Dermis microvascular lymphatic vessel endothelial cell (primary cell): ENCODE measurements around the gene PPM1H. TPM values are rescaled to one million over a fixed set of nuclear protein-coding genes. Genes with fewer than 3 reads are reported as not detected.
"Not testable (repeated sequence)": the region's sequence is repeated elsewhere in the genome, so short reads cannot be mapped to it uniquely, and the experiment has no call there.

Experiments used
- DNase-seq, 2 donors: peaks; one replicate each; pipeline versions ENCODE4 v3.0.0 to v3.0.0-alpha.2; 2010; ENCODE audit warnings: low read depth in 2 of 2
- total RNA-seq: library from RNA; depleted of rRNA; stranded (reverse); fragments of >200 nt; gene quantifications from 2 replicates; pipeline ENCODE4 v1.2.1, GENCODE V29; 2014

PPM1H gene
- total RNA-seq, 1 donor from 2014 or later = 1.0 TPM

DNA sequence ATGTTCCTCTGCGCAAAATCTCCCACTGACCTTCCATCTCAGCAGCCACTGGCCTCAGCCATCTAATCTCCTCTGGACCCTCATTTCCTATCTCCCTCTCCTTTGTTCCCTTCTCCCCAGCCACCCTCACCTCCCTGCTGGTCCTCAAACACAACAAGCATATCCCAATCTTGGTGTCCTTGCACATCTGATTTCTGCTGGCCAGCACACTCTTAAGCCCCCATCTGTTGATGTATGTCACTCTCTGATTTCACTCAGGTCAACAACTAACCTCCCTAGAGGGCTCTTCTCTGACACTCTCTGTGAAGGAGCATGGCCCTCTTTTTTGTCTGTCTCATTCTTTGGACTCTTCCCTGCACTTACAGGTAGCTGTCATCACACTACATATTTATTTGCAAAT lies 25.6 kb downstream of the PPM1H start:
- DNase-seq = no peak

DNA sequence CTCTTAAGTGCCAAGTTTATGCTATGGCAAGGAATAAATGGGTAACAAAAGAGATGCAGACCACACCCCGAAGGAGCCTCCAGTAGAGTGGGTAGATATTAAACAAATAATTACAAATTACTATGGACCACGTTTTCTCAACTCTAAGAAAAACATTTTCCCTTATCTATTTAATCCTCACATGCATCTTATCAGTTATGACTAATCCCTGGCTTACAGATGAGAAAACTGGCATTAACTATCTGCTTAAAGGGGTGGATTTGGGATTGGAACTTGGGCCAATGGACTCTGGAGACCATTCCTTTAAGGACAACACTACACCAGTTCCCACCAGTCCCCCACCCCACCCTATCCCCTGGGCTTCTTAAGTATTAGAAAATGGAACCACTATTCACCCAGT lies 26.3 kb downstream of the PPM1H start:
- no peak for DNase-seq

DNA sequence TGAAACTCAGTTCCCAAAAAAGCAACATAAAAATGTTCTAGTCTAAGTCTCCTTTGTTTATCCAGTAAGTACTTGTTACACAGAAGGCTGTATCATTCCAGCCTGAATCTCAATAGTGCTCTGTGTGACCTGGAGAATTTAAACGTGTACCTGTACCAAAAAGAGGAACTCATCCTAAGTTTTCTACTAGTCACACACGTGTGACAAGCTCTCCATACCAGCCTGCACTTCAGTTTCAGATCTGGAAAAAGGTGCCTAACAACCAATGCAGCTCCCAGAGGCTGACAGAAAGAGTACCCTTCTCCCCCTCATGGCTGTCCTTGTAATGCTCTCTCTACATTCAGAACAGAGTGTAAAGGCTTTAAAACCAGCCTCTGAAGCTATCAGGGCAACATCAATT lies 27.4 kb downstream of the PPM1H start:
- no peak for DNase-seq

DNA sequence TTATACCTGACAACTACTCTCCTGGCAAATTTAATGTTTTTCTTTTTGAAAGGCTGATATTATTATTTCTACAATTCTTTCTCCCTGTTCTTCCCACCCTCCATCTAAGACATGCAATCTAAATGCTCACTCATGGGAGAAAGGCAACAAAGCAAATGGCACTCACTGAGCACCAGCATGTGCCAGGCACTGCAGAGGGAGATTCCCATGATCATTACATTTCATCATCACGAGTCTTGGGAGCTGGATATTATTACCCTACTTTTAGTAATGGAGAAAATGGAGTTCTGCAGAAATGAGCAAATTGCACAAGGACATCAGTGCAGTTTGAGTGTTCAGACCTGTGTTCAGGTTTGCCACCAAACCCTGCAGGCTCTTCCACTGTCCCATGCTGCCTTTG lies 27.9 kb downstream of the PPM1H start:
- no peak for DNase-seq

DNA sequence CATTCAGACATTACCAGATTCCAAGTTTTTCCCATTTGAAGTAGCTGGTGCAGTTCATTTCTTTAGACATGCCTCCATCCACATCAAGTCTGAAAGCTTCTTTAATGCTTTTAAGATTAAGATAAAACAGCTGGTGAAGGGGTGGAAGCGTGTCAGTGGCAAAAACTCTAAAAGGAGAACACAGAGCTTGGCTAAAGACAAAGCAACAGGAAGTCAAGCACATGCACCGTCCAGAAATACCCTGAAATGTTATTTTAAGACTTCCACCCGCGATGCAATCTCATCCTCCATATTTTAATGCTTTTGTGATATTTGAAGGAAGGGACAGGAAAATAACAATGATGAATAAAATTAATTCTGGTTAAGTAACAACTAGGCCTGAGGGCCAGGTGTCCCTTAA lies 31.8 kb downstream of the PPM1H start:
- peak in 1 of 2 donors; percentile 85 for DNase-seq

DNA sequence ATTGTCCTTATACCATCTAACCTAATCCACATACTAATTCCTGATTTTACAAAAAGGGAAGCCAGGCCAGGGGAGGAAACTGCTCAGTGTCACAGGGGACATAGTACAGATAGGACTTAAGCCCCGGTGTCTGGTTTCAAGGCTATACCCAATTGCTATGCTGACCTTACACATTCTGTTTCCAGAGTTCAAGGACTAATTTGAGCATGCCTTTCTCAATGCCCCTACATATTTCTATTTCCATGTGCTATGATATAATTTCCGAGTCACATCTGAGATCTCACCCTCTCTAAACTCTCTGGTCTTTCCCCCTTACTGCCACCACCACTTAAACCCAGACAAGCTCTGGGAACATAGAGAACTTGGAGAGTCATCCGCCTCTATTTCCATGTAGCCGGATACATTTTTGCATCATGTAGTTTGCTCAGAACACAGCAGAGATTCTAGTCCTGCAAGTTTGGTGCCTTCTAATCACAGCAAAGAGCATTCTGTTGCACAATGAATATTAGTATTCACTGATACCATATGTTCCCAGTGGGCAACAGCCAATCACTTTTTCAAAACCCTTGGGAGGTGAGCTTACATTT lies 34.2 kb downstream of the PPM1H start:
- DNase-seq = no peak

DNA sequence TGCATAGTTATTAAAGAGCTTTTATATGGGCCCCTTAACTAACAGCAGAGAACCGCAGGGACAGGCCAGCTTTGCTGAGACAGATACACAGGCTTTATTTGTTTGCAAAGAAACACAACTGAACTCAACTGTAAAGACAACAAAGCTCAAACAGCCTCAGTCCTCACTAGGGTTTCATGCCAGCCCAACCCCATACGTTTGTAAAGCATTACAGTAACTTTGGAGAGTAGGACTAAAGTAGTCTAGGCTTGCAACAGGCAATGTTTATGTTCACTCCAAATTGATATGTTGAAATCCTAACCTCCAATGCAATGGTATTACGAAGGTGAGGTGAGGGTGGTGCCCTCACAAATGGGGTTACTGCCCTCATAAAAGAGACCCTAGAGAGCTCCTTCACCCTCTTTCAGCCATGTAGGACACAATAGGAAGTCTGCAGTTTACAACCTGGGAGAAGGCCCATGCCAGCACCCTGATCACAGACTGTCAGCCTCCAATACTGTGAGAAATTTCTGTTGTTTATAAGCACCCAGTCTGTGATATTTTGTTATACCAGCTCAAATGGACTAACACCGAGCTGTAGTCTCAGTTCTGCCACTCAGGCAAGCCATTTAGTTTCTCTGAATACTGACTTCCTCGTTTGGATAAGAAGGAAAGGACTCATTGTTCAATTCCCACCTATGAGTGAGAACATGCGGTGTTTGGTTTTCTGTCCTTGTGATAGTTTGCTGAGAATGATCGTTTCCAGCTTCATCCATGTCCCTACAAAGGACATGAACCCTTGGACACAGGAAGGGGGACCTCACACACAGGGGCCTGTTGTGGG lies 35.2 kb downstream of the PPM1H start:
- DNase-seq = no peak

DNA sequence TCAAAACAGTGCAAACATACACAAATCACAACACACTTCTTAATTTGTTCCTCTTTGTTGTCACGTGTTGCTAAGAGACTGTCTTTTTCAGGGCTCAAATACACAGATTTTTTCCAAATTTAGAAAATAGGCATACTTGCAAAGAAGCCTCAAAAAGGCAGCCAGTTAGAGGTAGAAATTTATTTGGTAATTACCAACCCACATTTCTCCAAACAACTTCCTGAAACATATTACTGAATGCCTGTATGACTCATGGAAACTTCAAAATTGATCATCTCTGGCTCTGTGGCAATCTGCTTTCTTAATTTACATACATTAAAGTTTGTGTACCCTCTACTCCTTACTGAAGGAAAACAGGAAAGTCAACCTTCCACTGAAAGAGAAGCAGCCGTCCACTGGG lies 36.4 kb downstream of the PPM1H start:
- no peak for DNase-seq

DNA sequence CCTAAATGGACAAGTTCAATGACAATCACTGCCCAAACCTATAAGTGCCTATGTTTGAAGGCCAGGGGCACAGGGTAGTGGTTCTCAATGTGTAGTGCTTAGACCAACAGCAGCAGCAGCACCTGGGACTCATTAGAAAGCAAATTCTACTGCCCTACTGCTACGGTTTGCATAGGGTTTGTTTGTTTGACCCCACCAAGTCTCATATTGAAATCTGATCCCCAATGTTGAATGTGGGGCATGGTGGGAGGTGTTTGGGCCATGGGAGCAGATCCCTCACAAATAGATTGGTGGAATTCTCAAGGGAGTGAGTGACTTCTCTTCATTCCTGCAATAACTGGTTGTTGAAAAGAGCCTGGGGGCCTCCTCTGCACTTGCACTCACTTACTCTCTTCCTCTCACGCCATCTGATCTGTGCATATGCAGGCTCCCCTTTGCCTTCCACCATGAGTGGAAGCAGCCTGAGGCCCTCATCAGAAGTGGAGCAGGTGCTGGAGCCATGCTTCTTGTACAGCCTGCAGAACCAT lies 39.5 kb downstream of the PPM1H start:
- no peak for DNase-seq

DNA sequence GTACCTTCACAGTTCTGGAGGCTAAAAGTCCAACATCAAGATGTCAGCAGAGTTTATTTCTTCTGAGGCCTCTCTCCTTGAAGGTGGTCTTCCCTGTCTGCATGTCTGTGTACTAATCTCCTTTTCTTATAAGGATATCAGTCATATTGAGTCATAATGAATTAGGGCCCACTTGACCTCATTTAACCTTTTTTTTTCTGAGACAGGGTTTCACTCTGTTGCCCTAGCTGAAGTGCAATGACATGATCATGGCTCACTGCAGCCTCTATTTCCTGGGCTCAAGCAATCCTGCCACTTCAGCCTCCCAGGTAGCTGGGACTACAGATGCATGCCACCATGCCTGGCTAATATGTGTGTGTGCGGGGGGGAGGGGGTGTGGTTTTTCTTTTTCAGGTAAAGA lies 41.7 kb downstream of the PPM1H start:
- no peak for DNase-seq

DNA sequence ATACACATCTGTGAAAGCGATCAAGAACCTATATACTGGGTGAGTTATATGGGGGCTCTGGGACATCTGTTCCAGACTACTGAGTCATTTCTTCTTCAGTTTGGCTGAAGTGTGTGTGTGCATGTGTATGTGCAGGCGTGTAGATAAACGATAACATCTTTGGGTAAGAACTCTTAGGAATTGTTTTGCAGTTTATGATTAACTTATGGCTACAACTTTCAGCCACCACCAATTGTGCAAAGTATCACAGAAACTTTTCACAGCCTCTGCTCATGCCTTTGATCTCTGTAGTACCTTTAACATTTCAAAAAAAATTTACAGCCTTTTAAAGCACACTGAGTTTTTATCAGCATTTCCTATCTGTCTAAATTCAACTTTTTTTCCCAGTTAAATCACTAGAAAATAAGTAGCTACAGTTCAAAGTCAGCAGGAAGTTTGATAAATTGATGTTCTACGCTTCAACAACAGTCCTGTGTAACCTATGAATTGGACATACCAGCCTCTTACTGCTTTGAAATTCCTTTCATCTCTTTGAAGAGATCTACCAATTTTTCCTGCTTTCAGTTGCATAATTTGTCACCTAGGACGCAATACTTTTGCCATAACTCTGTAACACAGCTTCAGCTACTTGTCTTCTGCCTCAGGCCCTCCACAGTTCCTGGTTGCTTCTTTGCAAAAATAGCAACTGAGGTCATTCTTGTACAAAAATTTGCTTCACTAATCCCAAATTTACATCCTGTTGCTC lies 43.0 kb downstream of the PPM1H start:
- DNase-seq = no peak

DNA sequence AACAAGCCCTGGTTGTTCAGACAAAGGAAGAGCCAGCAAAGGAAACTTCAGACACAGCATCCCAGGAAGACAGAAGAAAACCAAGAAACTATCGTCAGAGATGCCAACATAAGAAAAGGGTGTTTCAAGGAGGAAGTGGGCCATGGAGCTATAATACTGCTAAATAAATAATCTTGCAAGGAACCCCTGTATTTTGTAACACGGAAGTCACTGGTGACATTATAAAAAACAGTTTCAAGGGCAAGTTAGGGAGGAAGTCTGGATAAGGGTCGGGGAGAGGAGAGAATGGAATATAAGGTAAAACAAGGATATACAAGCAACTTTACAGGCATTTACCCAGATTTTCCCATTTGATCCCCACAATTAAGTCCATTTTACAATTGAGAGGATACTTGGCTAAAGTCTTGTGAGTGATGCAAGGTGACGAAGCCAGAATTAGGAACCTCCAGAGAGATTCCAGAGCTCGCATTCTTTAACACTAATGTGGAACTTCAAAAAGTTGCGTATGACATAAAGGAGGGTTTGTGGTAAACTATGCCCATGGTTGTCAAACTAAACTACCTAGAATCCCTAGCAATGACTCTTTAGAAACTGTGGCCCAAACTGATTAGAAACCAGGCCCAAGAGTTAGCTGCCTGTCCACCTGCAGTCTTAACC lies 46.4 kb downstream of the PPM1H start:
- DNase-seq = no peak

DNA sequence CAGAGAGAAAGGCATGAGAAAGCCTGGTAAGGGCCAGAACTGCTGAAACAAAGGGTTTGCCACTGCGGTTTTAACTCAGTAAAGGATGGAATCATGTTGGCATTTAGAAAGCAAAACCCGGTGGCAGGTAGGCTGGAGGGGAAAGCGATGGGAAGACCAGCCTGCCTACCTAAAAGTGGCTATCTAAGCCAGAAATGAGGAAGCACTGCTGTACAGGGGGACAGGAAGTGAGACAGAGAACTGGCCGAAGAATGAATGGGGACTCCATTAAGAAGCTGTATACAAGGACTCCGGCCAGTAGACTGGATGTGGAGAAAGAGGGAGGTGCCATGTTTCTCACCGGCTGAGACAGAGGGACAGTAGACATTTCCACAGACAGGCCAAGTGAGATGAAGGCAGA lies 48.2 kb downstream of the PPM1H start:
- no peak for DNase-seq

DNA sequence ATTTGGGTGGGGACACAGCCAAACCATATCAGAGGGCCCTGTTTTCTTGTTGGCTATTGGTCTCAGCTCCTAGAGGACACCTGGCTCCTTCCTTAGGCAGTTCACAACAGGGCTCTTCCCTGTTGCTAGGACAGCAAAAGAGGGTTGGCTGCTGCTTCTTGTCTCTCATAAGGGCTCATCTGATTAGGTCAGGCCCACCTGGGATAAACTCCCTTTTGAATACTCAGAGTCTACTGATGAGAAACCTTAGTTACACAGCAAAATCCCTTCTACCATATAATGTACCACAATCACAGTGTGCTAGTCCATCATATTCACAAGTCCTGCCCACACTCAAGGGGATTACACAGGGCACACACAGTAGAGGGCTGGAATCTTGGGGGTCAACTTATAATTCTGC lies 49.7 kb downstream of the PPM1H start:
- no peak for DNase-seq

DNA sequence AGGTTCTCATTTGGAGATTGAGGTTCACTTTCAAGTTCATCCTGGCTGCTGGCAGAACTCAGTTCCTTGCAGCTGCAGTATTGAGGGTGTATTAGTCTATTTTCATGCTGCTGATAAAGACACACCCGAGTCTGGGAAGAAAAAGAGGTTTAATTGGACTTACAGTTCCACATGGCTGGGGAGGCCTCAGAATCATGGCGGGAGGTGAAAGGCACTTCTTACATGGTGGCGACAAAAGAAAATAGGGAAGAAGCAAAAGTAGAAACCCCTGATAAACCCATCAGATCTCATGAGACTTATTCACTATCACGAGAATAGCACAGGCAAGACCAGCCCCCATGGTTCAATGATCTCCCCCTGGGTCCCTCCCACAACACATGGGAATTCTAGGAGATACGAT lies 50.1 kb downstream of the PPM1H start:
- not testable (repeated sequence) for DNase-seq

DNA sequence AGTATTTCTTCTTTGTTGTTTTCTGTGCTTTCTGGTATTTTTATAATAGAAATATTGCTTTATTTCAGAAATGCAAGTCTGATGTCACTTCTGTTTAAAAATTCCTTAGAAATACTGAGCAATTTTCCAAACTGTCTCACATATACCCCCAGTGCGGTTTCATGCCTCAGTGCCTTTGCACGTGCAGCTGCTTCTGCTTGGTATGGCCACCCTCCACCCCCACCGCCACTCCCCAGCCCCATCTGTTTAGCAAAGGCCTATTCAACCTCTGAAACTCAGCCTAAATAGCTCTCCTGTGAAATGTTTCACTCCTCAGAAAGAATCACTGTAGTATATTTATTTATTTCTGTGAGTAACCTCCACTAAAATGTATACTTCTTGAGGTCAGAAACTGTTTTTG lies 52.3 kb downstream of the PPM1H start:
- DNase-seq = no peak

DNA sequence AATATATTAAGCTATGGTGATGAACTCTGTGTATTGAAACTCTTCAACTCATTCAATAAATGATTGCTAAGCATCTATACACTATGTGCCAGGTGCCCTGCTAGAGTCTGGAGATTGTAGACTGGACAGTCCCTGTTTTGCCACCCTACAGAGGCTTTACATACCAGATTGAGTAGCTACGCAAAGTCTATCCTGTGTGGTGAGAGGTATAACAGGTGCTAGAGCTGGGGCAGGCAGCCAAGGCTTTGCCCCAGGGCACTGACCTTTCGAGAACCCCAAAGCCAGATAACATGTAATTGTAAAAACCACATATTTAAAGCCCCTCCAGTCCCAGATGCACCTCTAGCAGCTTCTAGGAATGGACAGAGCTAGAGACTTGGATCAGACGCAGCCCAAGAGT lies 52.8 kb downstream of the PPM1H start:
- no peak for DNase-seq

DNA sequence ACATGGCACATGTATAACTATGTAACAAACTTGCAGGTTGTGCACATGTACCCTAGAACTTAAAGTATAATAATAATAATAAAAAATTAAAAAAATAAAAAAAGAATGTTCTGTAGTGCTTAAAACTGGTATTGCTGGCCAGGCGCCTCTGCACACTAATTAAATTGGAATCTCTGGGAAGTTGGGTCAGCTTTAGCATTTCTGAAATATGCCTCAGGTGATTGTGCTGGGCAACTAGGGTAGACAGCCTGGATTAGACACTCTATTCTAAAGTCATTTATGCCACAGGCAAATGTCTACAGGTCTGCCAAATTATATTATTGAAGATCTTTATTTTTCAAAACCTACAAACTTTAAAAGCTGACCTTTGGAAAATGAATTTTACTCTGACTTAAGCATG lies 55.3 kb downstream of the PPM1H start:
- no peak for DNase-seq

DNA sequence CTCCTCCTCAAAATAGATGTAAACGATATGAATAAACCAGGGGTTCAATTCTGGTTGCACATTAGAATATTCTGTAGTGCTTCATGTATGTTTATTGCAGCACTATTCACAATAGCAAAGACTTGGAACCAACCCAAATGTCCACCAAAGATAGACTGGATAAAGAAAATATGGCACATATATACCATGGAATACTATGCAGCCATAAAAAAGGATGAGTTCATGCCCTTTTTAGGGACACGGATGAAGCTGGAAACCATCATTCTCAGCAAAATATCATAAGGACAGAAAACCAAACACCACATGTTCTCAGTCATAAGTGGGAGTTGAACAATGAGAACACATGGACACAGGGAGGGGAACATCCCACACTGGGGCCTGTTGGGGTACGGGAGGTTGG lies 55.7 kb downstream of the PPM1H start:
- not testable (repeated sequence) for DNase-seq

DNA sequence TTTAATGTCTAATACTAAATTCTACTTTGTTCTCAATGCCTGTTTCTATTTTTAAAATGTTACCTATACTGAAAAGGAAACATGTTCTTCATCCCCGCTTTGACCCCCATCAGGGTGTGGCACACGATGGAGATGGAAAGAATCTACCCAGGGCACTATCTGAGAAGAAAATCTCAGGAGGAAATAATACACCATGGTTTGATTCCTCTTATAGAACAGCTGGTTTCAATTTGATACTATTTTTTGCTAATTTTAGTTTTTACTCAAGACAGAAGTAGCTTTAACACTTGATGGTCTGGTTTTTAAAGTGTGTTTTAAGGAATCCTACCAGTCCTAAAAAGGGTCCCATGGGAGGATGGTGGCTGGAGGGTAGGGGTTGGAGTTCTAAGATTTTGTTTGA lies 56.7 kb downstream of the PPM1H start:
- DNase-seq = no peak

DNA sequence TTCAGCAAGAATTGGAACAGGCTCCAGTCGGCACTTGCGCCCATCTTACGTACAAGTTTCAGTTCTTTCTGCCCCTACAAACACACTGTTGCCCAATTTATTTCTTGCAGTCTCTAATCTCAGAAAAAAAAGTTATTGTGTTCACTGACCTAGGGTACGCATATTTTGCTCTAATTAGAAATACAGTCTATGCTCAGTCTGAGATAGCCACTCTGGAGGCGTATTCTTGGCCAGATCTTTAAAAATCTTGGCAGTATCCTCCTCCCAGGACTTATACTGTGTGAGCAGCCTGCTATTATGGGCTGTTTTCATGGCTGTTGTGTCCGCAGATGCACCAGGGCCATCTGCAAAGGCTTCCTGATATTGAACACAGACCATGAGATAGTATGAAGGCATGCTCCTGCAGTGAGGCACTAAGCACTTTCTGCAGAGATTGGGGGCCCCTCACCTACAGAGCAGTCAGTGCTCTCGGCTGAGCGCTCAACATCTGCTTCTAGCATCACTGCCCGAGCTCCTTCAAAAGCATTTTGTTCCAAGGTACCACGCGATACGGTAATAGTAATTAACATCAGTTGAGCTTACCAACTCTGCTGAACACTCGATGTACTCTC lies 57.9 kb downstream of the PPM1H start:
- no peak for DNase-seq
